K562 (cell line): ENCODE results near the gene ARFGEF2. TPM values are rescaled to one million over a fixed set of nuclear protein-coding genes. Genes with fewer than 3 reads are reported as not detected.

Experiments used
- ATAC-seq: fragments of 200-7000 bp; cut with Tn5 transposase; 3 replicates; pipeline ENCODE4 v1.9.1; 2020; ENCODE audit warnings: moderate library complexity
- BruUV-seq: library from RNA; stranded (reverse); fragments of 400-500 nt; replicated peaks from 2 replicates; lab custom pipeline; 2021; lab: Mats Ljungman, UMichigan
- CTCF ChIA-PET: fragments of 300-600 bp; formaldehyde crosslinking; extraction: SDS; loops from one replicate; lab custom pipeline; 2021; ENCODE audit warnings: low intra/inter-chr PET ratio; lab: Yijun Ruan, JAX
- POLR2A ChIA-PET: fragments of 300-600, 350-650 bp; sonication (Branson Sonifier 250); formaldehyde crosslinking; extraction: SDS; loops from one replicate; lab custom pipeline; 2021; ENCODE audit warnings: antibody characterized with exemption, inconsistent platforms; lab: Yijun Ruan, JAX
- DNase-seq, 4 experiments: peaks; one replicate each; pipeline versions ENCODE4 v3.0.0 to v3.0.0-alpha.2; 2011 to 2018; ENCODE audit warnings: low spot score in 3 of 4, mixed read lengths in 3 of 4; ENCODE audit errors: extremely low read depth in 1 of 4
- FAIRE-seq: peaks from 2 replicates; lab custom pipeline; 2011; peaks lifted over from hg19 to GRCh38; lab: Jason Lieb, UNC
- H2AFZ ChIP-seq: 2 replicates; pipeline ENCODE4 v1.6.0; 2011; ENCODE audit warnings: low read depth, low read length, control low read depth, inconsistent platforms
- H3K27ac ChIP-seq: fragments of 200-600 bp; 3 replicates; pipeline ENCODE4 v1.8.0; 2011; ENCODE audit warnings: low read depth, mild to moderate bottlenecking, control low read depth, inconsistent platforms, low read length, moderate library complexity, mixed read lengths; ENCODE audit errors: extremely low read depth
- H3K27me3 ChIP-seq, 2 experiments: fragments of 300-600 bp in 1 of 2; 2 replicates in 1 of 2; 3 replicates in 1 of 2; pipeline versions ENCODE4 v1.6.0 to v1.8.0; 2011; ENCODE audit warnings: inconsistent platforms in 2 of 2, low read length in 2 of 2, mild to moderate bottlenecking in 1 of 2, mixed read lengths in 1 of 2, moderate library complexity in 1 of 2; ENCODE audit not compliant: control insufficient read depth in 2 of 2, insufficient read depth in 2 of 2
- H3K36me3 ChIP-seq: fragments of 300-600 bp; 3 replicates; pipeline ENCODE4 v1.8.0; 2011; ENCODE audit warnings: mild to moderate bottlenecking, low read length, inconsistent platforms; ENCODE audit not compliant: control insufficient read depth, insufficient read depth
- H3K4me1 ChIP-seq, 2 experiments: fragments of 200-600 bp in 1 of 2; replicated peaks in 1 of 2; 2 replicates in 1 of 2; 3 replicates in 1 of 2; pipeline versions ENCODE4 v1.5.1 to v1.8.0; 2011; ENCODE audit warnings: inconsistent platforms in 2 of 2, low read length in 2 of 2, mild to moderate bottlenecking in 1 of 2, mixed read lengths in 1 of 2, moderate library complexity in 1 of 2; ENCODE audit not compliant: control insufficient read depth in 2 of 2, insufficient read depth in 2 of 2
- H3K4me2 ChIP-seq: 2 replicates; pipeline ENCODE4 v1.6.1; 2011; ENCODE audit warnings: low read length, control low read depth, inconsistent platforms, mixed read lengths; ENCODE audit not compliant: insufficient read depth
- H3K4me3 ChIP-seq: fragments of 200-600 bp; sonication (generic), shearing (Covaris generic); 2 replicates; pipeline ENCODE4 v1.5.1; 2016; ENCODE audit warnings: control low read depth, inconsistent platforms
- H3K79me2 ChIP-seq: fragments of 200-600 bp; 3 replicates; pipeline ENCODE4 v1.8.0; 2011; ENCODE audit warnings: low read length, inconsistent platforms; ENCODE audit not compliant: control insufficient read depth, insufficient read depth
- H3K9ac ChIP-seq, 2 experiments: 2 replicates each; pipeline versions ENCODE4 v1.6.0 to v1.6.1; 2011; ENCODE audit warnings: low read depth in 2 of 2, low read length in 2 of 2, control low read depth in 1 of 2, inconsistent platforms in 1 of 2, mild to moderate bottlenecking in 1 of 2, mixed read lengths in 1 of 2; ENCODE audit not compliant: insufficient read depth in 1 of 2
- H3K9me1 ChIP-seq: one replicate; pipeline ENCODE4 v1.6.0; 2011; ENCODE audit warnings: inconsistent platforms, mild to moderate bottlenecking, low read length, moderate library complexity; ENCODE audit not compliant: control insufficient read depth, insufficient read depth
- H3K9me3 ChIP-seq: replicated peaks from 2 replicates; pipeline ENCODE4 v1.5.1; 2011; ENCODE audit warnings: low read depth, low read length, inconsistent platforms; ENCODE audit not compliant: control insufficient read depth, insufficient read depth
- H4K20me1 ChIP-seq: replicated peaks from 2 replicates; pipeline ENCODE4 v1.6.1; 2011; ENCODE audit warnings: low read length, inconsistent platforms, mixed read lengths; ENCODE audit not compliant: control insufficient read depth, insufficient read depth
- CTCF ChIP-seq, 3 experiments: IDR thresholded peaks in 2 of 3; conservative IDR thresholded peaks in 1 of 3; 2 replicates each; pipeline ENCODE4 v1.5.1; 2011 to 2012; ENCODE audit warnings: low read length in 3 of 3, mild to moderate bottlenecking in 3 of 3, control low read depth in 2 of 3, improper control_type of control experiment in 1 of 3, inconsistent platforms in 1 of 3, low read depth in 1 of 3, mixed read lengths in 1 of 3, moderate library complexity in 1 of 3; ENCODE audit not compliant: insufficient read depth in 2 of 3
- GATAD2B ChIP-seq: fragments of 450-650 bp; IDR thresholded peaks from 2 replicates; pipeline ENCODE4 v1.6.1; 2017; ENCODE audit warnings: mild to moderate bottlenecking, borderline replicate concordance
- RAD21 ChIP-seq, 2 experiments: fragments of 250-450 bp in 1 of 2; fragments of 450-650 bp in 1 of 2; sonication (Bioruptor Pico) in 1 of 2; formaldehyde crosslinking in 1 of 2; IDR thresholded peaks in 1 of 2; conservative IDR thresholded peaks in 1 of 2; 2 replicates each; pipeline versions ENCODE4 v1.4.0 to v1.8.0; 2020 to 2022; ENCODE audit warnings: mild to moderate bottlenecking in 2 of 2, moderate library complexity in 1 of 2
- REST ChIP-seq, 2 experiments: fragments of 450-650 bp; formaldehyde crosslinking in 1 of 2; IDR thresholded peaks; 2 replicates each; pipeline versions ENCODE4 v1.4.0 to v1.6.1; 2014 to 2020; ENCODE audit warnings: mild to moderate bottlenecking in 2 of 2, borderline replicate concordance in 1 of 2, low read depth in 1 of 2
- ZNF384 ChIP-seq: IDR thresholded peaks from 2 replicates; pipeline ENCODE4 v1.6.1; 2012; ENCODE audit warnings: low read depth, low read length, improper control_type of control experiment
- ZNF551 ChIP-seq: fragments of 250-450 bp; sonication (Bioruptor Pico); IDR thresholded peaks from 2 replicates; pipeline ENCODE4 v1.5.0; 2021; ENCODE audit warnings: mild to moderate bottlenecking, moderate library complexity
- WGBS: fragments of 100-300 bp; shearing (Covaris generic); methylation state at CpG from one replicate; pipeline ENCODE4 v1.1.6; 2016; ENCODE audit warnings: low coverage, mixed read lengths; ENCODE audit not compliant: insufficient coverage; ENCODE audit errors: missing lambda C conversion rate; 5-methylcytosine and 5-hydroxymethylcytosine counted together
- in situ Hi-C: fragments of 300-500 bp; cut with MboI; formaldehyde crosslinking; loops from 4 replicates; pipeline ENCODE4 v1.15.0; 2018; ENCODE audit warnings: inconsistent platforms, mixed read lengths
- intact Hi-C: fragments of 100-400 bp; cut with micrococcal nuclease; formaldehyde crosslinking; loops from 2 replicates; pipeline ENCODE4 v1.14.2; 2022
- polyA plus RNA-seq, 8 experiments: library from polyadenylated mRNA; depleted of rRNA in 4 of 8; stranded (reverse) in 5 of 8; unstranded in 3 of 8; fragments of >200 nt; fragmentation: Nextera tagmentation in 2 of 8; fragmentation: Illumina TruSeq in 1 of 8; extraction: Ambion mirVana in 2 of 8; extraction: Trizol in 1 of 8; gene quantifications; 2 replicates each; pipeline versions ENCODE4 v1.2.1 to v1.2.3, GENCODE V29; 2011 to 2014; ENCODE audit warnings: inconsistent platforms in 1 of 8, missing spikeins in 1 of 8
- total RNA-seq, 7 experiments: library from RNA; depleted of rRNA in 6 of 7; stranded (reverse); fragments of >200 nt in 6 of 7; fragmentation: Illumina TruSeq in 2 of 7; extraction: Trizol in 2 of 7; gene quantifications; 2 replicates each; pipeline versions ENCODE4 v1.2.1 to v1.2.3, GENCODE V29; 2011 to 2021; ENCODE audit warnings: low replicate concordance in 1 of 7

Gene ARFGEF2
- total and polyA plus RNA-seq, 9 of the 15 experiments (the other 6 are each of a cell fraction or from before 2014, with no cell fraction given) = 4.2 to 18.8 (median 13.7) TPM

GRCh38 chr20:49028684-49029083 is 107.2 kb downstream of the ARFGEF2 start:
- Histone ChIP-seq H3K4me3 (no peak overlapping the region), H3K4me1 (no peaks in the 10 kb centered on the region), H2AFZ (no peak overlapping the region), H3K27ac (no peak overlapping the region), H3K9ac (no peak overlapping the region), H3K4me2 (no peak overlapping the region), H3K79me2 (no peaks in the 10 kb centered on the region), H3K9me1 (no peaks in the 10 kb centered on the region), H3K27me3 (no peaks in the 10 kb centered on the region), H3K9me3 (no peaks in the 10 kb centered on the region), H4K20me1 (no peaks in the 10 kb centered on the region), H3K36me3 (peaks cover 66% of the 10 kb centered on the region)
- in situ Hi-C loops (no loop called here), intact Hi-C loops (no loop called here)
- 95% methylated on average over 2 of the region's 2 CpGs for WGBS
- ATAC-seq = peak; percentile 87
- BruUV-seq = no TSS peak
- ChIA-PET POLR2A (interaction anchor here (0.5 to 1.6 kb wide), 5 partner anchors 9 to 168 kb away, joined by 3 to 6 read pairs (median 3); partner anchors contain the start of gene CSE1L), CTCF (no interaction called here)
- FAIRE-seq = no peak
- peak; percentile 32 to 45 (median 34) for DNase-seq
- TF ChIP-seq CTCF (IDR thresholded peaks at IDR 0.05 in 2 of 3, conservative IDR thresholded peaks at IDR 0.05 in 1 of 3; ENCODE audit: insufficient read depth in 2 of 3, low read depth in 1 of 3, low read length in 3 of 3) = peak; percentile 34 to 55 (median 53); a peak in 4 of 6 replicates
- 0 out of 2 replicates have a peak, but pooled peaks have one; percentile 23 for TF ChIP-seq ZNF384
- no peak for TF ChIP-seq ZNF551 (CRISPR knock-in tag)
- peak; percentile 25; the same call in 1 of the 2 replicates for TF ChIP-seq REST (IDR thresholded peaks at IDR 0.05; ENCODE audit: borderline replicate concordance)
- TF ChIP-seq REST (CRISPR knock-in tag; IDR thresholded peaks at IDR 0.05; ENCODE audit: low read depth) = no peak
- TF ChIP-seq RAD21 (CRISPR knock-in tag; conservative IDR thresholded peaks at IDR 0.05 in 1 of 2, IDR thresholded peaks at IDR 0.05 in 1 of 2) = peak in 1 of 2 experiments; percentile 48; a peak in 3 of 4 replicates
- no peak for TF ChIP-seq GATAD2B
